Vagina (tissue), 2 donors: ENCODE measurements around the gene JAK1.

Experiments
- CTCF ChIP-seq, 3 experiments: fragments of 450-650 bp in 2 of 3; fragments of 200-600 bp in 1 of 3; sonication (generic) in 1 of 3; IDR thresholded peaks; one replicate each; pipeline ENCODE4 v1.5.1; 2017 to 2019; ENCODE audit warnings: antibody characterized with exemption in 3 of 3, mild to moderate bottlenecking in 2 of 3, moderate library complexity in 2 of 3
- POLR2AphosphoS5 ChIP-seq, 2 donors: sonication (generic); formaldehyde crosslinking; IDR thresholded peaks; one replicate each; pipeline ENCODE4 v1.9.0; 2017; ENCODE audit warnings: antibody characterized with exemption in 2 of 2, mild to moderate bottlenecking in 2 of 2, low read depth in 1 of 2; ENCODE audit not compliant: insufficient read depth in 1 of 2

GRCh38 chr1:64896551-64896950, 69.8 kb downstream of the JAK1 start:
- TF ChIP-seq CTCF (IDR thresholded peaks at IDR 0.05): no peak
- TF ChIP-seq POLR2AphosphoS5 (IDR thresholded peaks at IDR 0.05; ENCODE audit: insufficient read depth in 1 of 2, low read depth in 1 of 2): no peak
